Left lobe of liver (tissue), 2 donors: ENCODE results near the gene ELF1. TPM values are rescaled to one million over a fixed set of nuclear protein-coding genes. Genes with fewer than 3 reads are reported as not detected.

ENCODE experiments used
- ATAC-seq: fragments of 200-7000 bp; cut with Tn5 transposase; one replicate; pipeline ENCODE4 v1.9.1; 2020; ENCODE audit warnings: mild to moderate bottlenecking, moderate library complexity
- DNase-seq: peaks from one replicate; pipeline ENCODE4 v3.0.0-alpha.2; 2020; ENCODE audit warnings: low spot score
- total RNA-seq: library from RNA; stranded (reverse); gene quantifications from one replicate; pipeline ENCODE4 v1.2.1, GENCODE V29; 2021
- donor health status: DM: no; HTN: no; CAD: no; lungs with moderate emphysema.
- donor health status: DM: no; HTN: yes; CAD: no.

ELF1 gene
- total RNA-seq, 1 donor from 2014 or later, result 22.2 TPM

DNA sequence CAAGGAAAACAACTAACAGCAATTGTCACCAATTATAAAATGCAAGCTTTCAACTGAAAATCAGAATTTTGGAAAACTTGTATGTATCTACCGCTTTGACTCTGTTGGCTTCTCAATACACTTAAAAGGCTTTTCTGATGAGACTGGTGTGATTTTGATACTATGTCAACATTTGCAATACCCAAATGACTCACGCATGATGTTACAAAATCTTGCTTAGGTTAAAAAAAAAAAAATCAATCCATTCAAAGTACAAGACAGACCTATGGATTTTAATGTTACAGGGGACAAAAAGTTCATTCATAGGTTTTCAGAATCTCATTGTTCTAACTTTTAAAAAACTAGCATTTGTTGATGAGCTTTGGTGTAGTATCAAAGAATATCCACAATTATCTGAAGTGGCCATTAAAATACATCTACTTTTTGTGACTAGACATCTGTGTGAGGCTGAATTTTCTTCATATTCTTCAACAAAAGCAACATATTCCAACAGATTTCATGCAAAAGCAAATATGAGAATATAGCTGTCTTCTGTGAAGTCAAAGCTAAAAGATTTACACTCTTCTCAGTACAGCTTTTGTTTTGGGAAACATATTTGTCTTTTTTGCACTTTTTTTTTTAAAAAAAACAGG, 10.7 kb downstream of the ELF1 start:
- ATAC-seq (peak; percentile 73), DNase-seq (no peak)

DNA sequence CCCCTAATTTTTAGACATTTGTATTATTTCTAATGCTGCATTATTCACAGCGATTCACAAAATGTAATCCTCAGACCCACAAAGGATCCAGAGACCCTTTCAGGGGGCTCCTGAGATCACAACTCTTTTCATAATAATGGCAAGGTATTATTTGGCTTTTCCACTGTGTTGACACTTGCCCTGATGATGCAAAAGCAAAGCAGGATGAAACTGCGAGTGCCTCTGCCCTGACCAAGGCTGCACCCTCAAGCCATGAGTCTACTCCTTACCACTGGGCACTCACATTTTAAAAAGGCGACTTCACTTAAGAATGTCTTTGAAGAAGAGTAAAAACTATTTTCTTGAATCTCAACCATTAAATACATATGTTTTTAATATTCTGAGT, 11.4 kb downstream of the ELF1 start:
- peak; percentile 85 for ATAC-seq
- DNase-seq, result no peak

DNA sequence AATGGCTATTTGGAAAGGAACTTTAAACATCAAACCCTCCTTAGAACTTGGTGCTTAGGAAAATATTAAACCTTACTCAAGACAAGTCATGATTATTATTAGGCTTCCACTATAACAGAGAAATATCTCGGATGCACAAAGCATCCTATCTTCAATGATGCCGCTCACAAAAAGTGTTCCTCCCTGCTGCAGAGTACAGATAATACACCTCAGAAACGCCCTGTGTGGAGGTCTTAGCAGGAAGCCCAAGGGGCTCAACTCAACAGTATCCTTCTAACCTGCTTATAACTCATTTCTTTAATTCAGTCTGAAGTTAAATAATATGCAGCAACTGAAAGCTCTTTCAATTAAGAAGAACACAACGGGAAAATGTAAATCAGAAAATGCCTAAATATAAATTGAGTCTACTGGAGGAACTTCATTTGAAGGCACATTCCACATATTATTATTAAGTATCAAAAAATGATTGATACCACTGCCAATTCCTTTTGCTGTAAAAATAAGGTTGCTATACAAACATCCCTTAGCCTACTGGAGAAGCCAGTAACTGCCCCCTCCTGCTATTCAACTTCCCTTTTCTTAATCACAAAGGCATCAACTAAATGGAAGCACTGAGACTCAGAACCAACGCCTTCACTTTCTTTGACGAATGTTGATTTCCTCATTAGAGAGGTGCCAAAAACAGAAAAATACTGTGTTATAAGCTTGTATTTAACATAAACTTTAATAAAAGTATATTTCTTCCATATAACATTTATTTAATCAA, 12.0 kb downstream of the ELF1 start:
- DNase-seq (no peak), ATAC-seq (no peak)

DNA sequence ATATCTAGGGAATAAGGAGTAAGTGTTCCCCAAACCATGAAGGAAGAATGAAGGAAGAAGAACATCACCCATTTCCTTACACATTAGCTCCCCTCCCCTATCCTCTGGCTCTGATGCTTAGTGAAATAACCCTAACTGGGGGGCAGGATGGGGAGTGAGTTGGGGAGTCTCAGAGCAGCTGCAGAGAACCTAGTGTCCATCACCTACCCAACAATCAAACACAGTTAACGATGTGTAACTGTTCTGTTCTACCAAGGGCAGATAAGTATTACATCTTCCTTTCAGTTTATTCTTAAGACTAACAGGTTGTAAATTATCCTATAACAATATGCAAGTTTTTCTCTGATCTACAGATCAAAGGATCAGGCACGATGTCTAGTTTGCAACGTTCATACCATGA, 12.8 kb downstream of the ELF1 start:
- ATAC-seq (no peak), DNase-seq (no peak)

DNA sequence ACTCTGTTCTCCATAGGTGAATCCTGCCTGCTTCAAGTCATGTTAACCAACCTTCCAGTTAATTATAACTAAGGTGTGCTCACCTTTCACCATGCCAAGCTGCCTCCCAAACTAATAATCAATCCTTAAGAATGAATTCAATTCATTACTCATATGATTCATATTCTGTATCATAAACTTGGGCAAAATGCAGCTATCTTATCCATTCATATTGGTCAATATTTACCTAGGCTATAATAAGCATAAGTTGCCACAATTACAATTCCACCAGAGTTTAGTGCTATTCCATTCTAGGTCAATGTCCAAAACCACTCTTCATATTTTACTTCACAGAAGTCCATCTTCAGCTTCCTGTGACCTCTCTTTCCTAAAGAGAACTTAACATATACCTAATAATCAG, 13.4 kb downstream of the ELF1 start:
- DNase-seq (no peak), ATAC-seq (no peak)

DNA sequence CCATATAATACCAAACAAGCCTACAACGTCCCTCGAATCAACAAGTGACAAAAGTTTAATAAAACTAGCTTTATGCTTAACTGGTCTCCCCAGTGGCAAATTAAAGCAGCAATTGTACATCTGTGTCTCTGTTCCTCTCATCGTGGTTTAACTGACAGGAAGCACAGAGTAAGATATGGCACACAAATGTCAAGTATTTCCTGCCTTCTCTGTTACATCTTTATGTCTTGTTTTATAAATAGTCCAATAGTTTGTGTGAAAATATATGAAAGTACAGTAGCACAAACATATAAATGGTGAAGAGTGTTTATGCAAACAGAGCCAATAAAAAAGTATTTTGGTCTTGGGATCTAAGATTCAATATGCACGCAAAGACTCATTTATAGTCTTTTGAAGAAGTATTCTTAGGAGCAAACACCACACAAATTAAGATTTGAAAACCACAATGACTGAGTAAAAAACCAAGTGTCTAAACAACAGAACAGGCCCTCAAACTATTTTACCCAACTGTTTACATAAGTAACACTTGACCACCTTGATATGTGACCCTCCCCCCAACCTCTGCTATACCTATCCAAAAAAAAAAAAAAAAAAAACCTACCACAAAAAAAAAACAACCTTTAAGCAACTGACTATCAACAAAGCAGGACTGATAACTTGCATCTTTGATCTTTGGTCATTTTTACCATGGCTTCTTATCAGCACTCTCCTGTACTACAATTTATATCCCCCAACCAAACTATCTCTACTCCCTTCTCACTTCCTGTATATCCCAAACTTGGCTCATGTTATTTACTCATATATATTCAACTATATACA, 14.0 kb downstream of the ELF1 start:
- ATAC-seq, result no peak
- no peak for DNase-seq

DNA sequence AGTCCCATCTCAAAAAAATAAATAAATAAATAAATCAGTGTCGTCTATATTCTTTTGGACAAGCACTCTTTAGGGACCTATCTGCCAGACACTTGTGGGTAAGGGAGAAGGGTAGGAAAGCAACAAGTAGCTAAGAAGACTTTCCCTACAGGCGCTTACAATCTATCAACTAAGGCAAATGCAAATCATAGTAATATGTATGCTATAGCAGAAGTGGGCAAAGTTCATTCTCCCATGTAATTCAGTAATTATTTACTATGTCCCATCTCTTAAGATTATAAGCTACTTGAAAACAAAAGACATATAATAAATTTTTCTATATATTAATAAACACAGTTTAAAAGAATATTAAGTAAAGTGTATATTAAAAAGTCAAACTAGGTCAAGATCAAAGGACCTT, 16.5 kb downstream of the ELF1 start:
- no peak for ATAC-seq

DNA sequence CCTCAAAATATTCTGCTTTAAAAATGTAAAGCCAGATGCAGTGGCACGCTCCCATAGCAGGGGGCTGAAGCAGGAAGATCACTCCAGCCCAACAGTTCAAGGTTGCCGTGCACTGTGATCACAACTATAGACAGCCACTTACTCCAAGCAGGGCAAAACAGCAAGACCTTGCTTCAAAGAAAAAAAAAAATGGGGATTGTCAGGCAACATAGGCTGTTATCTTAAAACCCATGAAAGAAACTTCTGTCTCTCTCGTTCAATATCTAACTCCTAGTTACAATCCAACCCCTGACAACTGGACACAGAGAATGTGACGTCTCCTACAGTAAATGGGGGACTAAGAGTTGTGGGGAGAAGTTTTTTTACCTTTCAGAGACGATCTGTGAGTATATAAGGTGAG, 17.4 kb downstream of the ELF1 start:
- ATAC-seq (no peak), DNase-seq (no peak)

More for the DNA sequence above, 16.5 kb downstream of the ELF1 start:
- no peak for DNase-seq

DNA sequence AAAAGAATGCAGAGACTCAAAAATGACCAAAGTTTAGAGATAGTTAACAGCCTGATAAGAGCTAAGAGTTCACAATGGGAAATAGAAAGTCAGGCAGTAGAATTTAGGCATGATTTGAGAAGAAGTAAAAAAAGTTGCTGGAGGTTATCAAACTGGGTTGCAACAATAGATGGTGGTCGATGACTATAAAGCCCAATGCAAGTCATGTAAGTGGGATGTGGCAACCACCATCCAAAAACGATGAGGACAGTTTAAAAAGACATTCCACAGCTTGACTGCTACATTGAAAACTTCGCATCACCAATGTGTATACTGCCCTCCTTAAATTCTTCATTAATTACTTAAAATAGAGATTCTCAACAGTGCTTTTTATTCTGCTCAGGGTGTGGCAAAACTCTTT, 19.7 kb downstream of the ELF1 start:
- no peak for ATAC-seq
- no peak for DNase-seq

DNA sequence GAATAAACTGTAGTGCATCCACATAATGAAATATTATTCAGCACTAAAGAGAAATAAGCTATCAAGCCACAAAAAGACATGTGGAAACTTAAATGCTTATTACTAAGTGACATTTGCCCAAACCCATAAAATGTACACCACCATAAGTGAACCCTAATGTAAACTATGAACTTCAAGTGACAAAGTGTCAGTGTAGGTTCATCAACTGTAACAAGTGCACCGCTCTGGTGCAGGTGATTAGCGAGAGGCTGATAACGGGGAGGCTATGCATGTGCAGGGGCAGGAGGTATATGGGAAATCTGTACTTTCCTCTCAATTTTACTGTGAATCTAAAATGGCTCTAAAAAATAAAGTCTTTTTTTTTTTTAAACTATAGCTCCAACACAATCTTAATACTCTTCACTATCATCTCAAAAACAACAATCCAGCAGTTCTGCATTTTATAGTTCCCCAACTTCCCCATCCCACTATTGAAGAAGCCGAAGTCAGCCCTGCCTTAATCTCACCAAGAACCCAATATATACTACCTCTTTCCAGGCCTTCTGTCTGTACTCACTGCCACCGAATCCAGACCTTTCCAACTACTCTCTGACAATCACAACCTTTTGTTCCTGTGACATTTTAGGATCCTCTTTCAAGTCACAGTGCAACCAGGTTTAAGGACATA, 22.6 kb downstream of the ELF1 start:
- no peak for DNase-seq
- no peak for ATAC-seq

DNA sequence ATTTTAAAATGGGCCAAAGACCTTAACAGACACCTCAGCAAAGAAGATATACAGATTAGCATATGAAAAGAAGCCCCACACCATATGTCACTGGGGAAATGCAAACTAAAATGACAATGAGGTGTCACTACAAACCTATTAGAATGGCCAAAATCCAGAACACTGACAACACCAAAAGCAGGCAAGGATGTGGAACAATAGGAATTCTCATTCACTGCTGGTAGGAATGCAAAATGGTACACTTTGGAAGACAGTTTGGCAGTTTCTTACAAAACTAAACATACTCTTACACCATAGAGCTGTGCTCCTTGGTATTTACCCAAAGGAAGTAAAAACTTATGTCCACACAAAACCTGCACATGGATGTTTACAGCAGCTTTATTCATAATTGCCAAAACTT, 23.1 kb downstream of the ELF1 start:
- ATAC-seq (no peak), DNase-seq (no peak)

DNA sequence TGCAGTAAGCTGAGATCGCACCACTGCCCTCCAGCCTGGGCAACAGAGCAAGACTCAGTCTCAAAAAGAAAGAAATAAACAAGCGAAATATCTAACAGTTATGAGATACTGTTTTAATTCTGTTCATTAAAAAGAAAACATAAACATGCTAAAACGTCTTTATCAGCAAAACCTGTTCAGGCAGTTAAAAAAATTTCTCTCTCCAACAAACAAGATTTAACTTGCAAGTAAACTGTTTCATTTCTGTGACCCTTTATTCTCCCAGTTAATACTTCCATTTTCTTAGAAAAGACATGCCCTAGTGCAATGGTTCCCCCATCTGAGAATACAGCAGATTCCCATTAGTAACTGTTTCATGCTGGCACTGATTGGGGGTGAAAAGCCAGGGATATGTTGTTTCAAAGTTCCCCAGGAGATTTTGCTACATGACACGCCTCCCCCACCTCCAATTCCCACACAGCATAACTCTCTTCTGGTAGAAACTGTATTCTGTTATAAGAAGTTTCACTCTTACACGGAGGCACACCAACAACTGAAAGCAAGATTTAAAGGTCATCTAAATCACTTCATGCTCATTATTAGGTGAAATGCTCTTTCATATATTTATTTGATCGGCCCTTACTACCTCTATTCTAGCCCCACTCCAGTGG, 24.4 kb downstream of the ELF1 start:
- DNase-seq, result no peak
- ATAC-seq, result peak; percentile 42

DNA sequence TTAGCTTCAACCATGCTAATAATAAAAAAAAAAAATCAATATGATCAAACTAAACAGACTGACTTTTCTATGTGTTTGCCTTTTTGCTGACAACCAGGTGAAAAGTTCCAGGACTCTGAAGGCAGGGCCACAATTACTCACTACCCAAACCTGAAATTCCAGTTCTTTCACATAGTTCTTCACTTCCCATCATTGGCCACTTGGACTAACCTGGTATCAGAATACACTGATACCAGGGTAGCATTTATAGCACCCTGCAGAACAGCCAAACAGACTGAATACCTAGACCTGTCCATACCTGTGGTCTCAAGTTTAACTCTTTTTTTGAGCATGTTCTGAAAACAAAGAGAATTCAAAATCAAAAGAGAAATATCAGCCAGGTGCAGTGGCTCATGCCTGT, 25.1 kb downstream of the ELF1 start:
- DNase-seq, result no peak
- peak; percentile 75 for ATAC-seq

DNA sequence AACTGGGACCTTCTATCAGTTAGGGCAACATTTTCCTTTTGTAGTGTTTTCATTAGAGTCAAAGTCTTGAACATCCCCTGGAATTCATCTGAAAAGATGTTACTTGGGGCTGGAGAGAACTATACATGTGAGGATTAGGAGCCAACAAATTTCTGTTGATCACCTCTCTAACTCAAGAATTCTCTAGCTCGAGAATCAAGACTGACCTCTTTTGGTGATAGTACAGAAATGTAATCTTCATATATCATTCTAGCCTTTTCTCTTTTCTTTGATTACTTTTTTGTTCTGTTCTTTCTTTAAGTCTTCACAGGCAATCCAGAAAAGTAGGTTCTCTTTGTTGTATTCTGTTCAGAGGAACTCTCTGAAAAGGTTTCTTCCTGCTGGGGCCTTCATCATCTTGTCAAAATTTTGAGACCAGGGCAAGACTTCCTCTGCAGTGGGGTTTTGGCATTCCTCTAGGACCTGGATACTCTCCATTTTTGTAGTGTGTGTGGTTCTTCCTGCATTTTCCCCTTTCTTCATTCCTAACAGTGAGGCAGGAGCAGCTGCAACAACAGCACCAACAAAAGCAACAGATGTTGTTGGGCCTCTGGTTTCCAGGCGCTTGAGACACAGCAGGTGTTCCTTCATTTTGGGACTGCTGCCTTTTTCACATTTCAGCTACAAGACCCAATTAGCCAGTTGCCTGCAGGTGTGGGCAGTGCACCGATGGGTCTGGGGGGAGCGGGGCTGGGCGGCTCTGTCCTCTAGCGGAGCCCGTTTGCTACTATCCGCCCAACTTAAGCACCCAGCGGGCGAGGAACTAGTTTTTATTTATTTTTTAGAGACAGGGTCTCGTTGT, 26.2 kb downstream of the ELF1 start:
- peak; percentile 37 for ATAC-seq
- DNase-seq, result no peak

DNA sequence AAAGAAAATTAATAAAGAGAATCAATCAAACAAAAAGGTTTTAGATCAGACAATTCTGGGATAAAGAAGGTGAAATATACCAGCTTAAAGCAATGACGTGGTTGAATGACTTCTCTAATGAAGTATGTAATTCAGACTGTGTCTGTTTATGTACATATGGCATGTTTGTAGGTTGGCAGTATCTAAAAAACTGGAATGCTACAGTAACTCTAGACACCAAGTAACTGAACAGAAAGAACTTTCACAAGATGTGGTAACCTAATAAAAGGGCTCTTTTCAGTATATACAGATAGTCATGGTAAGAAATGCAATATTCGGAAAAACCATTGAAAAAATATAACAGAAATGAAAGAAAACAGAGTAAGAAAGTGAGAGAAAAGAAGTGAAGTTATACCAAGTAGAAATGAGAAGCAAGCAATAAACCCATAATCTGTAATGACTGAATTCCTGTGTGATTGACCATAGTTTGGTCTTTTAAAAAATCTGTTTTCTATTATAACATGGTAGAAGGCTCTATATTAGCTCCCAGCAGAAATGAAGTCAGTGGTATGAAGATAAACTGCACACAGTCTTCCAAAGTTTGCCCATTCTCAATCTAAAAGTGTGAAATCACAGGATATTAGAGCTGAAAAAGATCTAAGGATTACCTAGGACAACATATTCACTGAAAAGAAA, 31.4 kb downstream of the ELF1 start:
- ATAC-seq (no peak), DNase-seq (no peak)

DNA sequence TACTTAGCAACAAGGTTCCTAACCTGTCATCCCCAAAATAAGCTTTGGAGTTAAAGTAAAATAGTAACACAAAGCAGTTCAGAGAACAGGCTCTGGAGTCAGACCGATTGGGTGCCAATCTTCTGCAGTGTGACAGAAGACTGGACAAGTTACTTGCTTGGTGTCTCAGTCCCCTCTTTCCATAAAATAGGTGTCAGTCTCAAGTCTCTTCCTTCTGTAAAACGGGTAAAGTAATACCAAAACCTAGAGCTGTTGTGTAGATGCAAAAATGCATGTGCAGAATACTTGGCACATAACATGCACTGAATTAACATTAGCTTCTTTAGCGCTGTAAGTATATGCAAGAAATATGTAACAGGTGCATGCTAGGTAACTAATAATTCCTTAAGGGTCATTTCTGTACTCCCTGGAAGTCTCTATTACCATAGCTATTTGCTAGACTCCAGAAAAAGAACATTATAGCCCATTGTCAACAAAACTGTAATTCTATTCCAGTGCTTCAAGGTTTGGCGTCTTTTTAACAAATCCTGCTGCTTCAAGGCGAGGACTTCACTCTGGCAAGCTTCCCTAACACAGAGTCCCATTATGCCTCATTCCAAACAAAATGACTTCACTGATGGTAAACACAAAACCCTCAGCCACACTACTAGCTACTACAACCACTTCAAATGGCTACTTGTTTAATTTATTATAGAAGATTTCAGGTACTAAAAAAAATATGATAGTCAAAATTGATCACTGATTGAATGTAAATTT, 32.8 kb downstream of the ELF1 start:
- ATAC-seq, result peak; percentile 77
- no peak for DNase-seq

DNA sequence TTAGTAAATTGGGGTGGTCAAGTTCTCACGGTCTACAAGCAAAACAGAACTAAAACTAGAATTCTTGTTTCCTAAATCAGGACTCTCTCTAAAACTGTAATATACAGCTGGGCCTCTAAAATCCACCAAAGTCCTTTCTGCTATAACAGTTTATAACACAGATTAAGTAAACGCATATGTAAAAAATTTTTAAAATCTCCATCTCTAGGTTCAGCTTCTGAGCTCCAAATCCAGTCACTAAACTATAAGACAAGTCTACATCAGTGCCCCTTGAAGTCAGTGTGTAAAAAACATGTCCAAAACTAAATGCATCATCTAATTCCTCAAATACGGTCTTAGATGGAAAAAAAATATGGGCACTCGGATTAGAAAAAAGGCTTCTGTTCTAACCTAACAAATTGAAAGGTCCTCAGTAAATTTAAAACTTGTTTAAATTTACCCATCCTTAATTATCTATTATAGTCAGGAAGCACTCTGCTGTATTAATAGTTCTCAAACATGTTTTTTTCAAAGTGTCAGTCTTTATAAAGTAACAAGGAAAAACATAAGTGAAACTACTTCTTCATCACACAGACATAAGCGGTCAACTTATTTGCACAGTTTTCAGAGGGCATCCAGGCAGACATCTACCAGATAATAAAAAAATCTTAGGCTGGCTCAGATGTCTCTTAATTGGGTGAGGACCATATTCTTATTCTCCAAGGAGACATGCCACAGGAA, 33.6 kb downstream of the ELF1 start:
- no peak for DNase-seq
- peak; percentile 5 for ATAC-seq
